Central memory CD8-positive, alpha-beta T cell (primary cell): ENCODE measurements around the gene OSTF1.

Experiments
- ATAC-seq: fragments of 150-1000 bp; cut with Tn5 transposase; replicated peaks from 2 replicates; pipeline ENCODE4 v1.10.0; 2022; ENCODE audit warnings: mild to moderate bottlenecking, moderate FRiP score, moderate number of reproducible peaks; ENCODE audit not compliant: poor library complexity, severe bottlenecking; ENCODE audit errors: extremely low read depth
- DNase-seq, 2 donors: peaks; one replicate each; pipeline ENCODE4 v3.0.0; 2021; ENCODE audit warnings: low spot score in 2 of 2
- H3K27ac Mint-ChIP-seq: one replicate; pipeline ENCODE4 v1.8.0; 2022; ENCODE audit warnings: low read depth, mild to moderate bottlenecking, moderate library complexity, mixed read lengths
- H3K27me3 Mint-ChIP-seq: one replicate; pipeline ENCODE4 v1.8.0; 2022; ENCODE audit warnings: mixed read lengths
- H3K36me3 Mint-ChIP-seq: one replicate; pipeline ENCODE4 v1.8.0; 2022; ENCODE audit warnings: mild to moderate bottlenecking, moderate library complexity, mixed read lengths; ENCODE audit not compliant: insufficient read depth
- H3K4me1 Mint-ChIP-seq: one replicate; pipeline ENCODE4 v1.8.0; 2022; ENCODE audit warnings: mixed read lengths
- H3K4me3 Mint-ChIP-seq: one replicate; pipeline ENCODE4 v1.8.0; 2022; ENCODE audit warnings: mild to moderate bottlenecking, moderate library complexity, mixed read lengths
- H3K9me3 Mint-ChIP-seq: one replicate; pipeline ENCODE4 v1.8.0; 2022; ENCODE audit warnings: mixed read lengths

OSTF1 gene

GRCh38 chr9:75089373-75089766, 1.1 kb downstream of the OSTF1 start:
- H3K27ac Mint-ChIP-seq = peak overlapping the region; percentile 95
- no peaks in the 10 kb centered on the region for H3K9me3 Mint-ChIP-seq
- H3K4me1 Mint-ChIP-seq = peaks cover 70% of the 10 kb centered on the region
- H3K27me3 Mint-ChIP-seq = no peaks in the 10 kb centered on the region
- peak overlapping the region; percentile 99 for H3K4me3 Mint-ChIP-seq
- H3K36me3 Mint-ChIP-seq = peaks cover 22% of the 10 kb centered on the region
- DNase-seq (no peak), ATAC-seq (no peak)

- Mint-ChIP-seq H3K27ac (peak overlapping the region; percentile 19), H3K4me1 (peaks cover 75% of the 10 kb centered on the region), H3K9me3 (no peaks in the 10 kb centered on the region), H3K27me3 (no peaks in the 10 kb centered on the region), H3K4me3 (peak overlapping the region; percentile 99), H3K36me3 (peaks cover 23% of the 10 kb centered on the region)
- no peak for ATAC-seq
- no peak for DNase-seq
Measured at GRCh38 chr9:75090579-75090978, 2.3 kb downstream of the OSTF1 start.

DNA sequence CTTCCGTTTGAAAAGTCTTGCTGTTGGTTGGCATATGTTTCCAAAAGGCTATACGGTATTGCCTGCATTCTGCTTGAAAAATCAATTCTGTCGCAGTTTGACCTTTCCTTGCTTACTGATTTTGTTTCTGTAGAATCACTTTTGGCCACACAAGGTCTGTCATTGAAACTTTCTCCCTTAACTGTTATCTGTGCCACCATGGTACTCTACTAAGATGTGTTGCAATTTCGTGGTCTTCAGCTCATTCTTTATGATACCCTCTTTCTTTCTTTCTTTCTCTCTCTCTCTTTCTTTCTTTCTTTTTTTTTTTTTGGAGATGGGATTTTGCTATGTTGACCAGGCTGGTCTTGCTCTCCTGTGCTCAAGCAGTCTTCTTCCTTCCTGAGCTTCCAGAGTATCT, 4.5 kb downstream of the OSTF1 start:
- Mint-ChIP-seq H3K27ac (peak overlapping the region; percentile 88), H3K9me3 (no peaks in the 10 kb centered on the region), H3K36me3 (peaks cover 15% of the 10 kb centered on the region), H3K4me1 (peaks cover 75% of the 10 kb centered on the region), H3K27me3 (no peaks in the 10 kb centered on the region), H3K4me3 (peak overlapping the region; percentile 46)
- DNase-seq = no peak
- ATAC-seq = no peak

DNA sequence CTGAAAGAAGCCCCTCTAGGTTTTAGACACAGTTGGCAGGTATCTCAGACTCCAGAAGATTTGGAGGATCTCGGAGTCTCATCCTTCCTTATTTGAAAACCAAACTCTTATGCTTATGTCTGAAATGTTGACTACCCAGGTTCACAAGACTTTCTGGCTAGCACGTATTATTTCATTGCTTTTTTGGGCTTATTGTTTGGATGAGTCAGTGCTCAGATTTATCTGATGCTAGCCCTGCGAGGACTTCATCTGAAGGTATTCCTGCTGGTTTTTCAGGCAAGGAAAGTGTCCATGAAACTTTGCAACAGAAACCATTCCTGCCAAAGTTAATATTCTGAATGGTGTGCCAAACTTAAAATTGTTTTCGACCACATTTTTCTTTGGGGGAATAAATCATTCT, 8.5 kb downstream of the OSTF1 start:
- Mint-ChIP-seq H3K9me3 (no peaks in the 10 kb centered on the region), H3K27ac (no peak overlapping the region), H3K27me3 (no peaks in the 10 kb centered on the region), H3K4me1 (peaks cover 70% of the 10 kb centered on the region), H3K36me3 (peaks cover 17% of the 10 kb centered on the region), H3K4me3 (no peak overlapping the region)
- DNase-seq (no peak), ATAC-seq (no peak)

DNA sequence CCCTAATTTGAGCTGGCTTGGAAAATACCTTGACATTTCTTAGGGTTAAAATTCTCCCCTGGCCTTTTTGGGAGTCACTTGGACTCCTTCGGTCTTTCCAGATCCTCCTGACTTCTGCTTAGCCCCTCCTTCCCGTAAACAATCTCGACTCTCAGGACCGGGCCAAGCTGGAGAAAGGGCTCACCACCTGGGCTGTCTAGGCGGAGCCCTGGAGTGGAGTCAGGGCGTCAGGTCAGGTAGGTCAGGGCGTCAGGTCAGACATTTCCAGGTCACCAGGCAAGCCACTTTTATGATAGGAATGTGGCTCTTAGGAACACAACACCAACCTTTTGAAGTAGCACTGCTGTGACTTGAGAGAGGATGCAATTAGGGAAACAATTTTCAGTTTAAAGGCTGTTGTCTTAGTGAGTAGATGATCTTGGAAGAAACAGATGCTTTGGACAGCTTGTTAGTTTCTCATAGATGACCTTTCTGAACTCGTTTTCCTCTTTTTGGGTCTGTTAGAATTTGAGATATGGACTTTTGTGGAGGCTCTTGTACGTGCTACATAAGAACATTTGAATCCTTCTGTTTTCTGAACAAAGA, 12.8 kb downstream of the OSTF1 start:
- Mint-ChIP-seq H3K9me3 (no peaks in the 10 kb centered on the region), H3K4me1 (peaks cover 68% of the 10 kb centered on the region), H3K36me3 (peaks cover 24% of the 10 kb centered on the region), H3K4me3 (no peak overlapping the region), H3K27me3 (no peaks in the 10 kb centered on the region), H3K27ac (peak overlapping the region; percentile 86)
- DNase-seq (no peak), ATAC-seq (no peak)

- no peaks in the 10 kb centered on the region for H3K9me3 Mint-ChIP-seq
- no peaks in the 10 kb centered on the region for H3K27me3 Mint-ChIP-seq
- DNase-seq (no peak), ATAC-seq (no peak)
- peak overlapping the region; percentile 86 for H3K27ac Mint-ChIP-seq
- peaks cover 62% of the 10 kb centered on the region for H3K4me1 Mint-ChIP-seq
- H3K4me3 Mint-ChIP-seq = no peak overlapping the region
- peaks cover 31% of the 10 kb centered on the region for H3K36me3 Mint-ChIP-seq
Measured at GRCh38 chr9:75102177-75102790, 14.0 kb downstream of the OSTF1 start.

GRCh38 chr9:75104607-75105006, 16.3 kb downstream of the OSTF1 start:
- H3K27me3 Mint-ChIP-seq = no peaks in the 10 kb centered on the region
- DNase-seq = no peak
- H3K4me3 Mint-ChIP-seq = peak overlapping the region; percentile 23
- H3K4me1 Mint-ChIP-seq = peaks cover 64% of the 10 kb centered on the region
- peak overlapping the region; percentile 19 for H3K27ac Mint-ChIP-seq
- peaks cover 26% of the 10 kb centered on the region for H3K36me3 Mint-ChIP-seq
- no peaks in the 10 kb centered on the region for H3K9me3 Mint-ChIP-seq
- no peak for ATAC-seq

GRCh38 chr9:75105019-75105540, 16.8 kb downstream of the OSTF1 start:
- Mint-ChIP-seq H3K4me1 (peaks cover 62% of the 10 kb centered on the region), H3K27ac (peak overlapping the region; percentile 19), H3K4me3 (peak overlapping the region; percentile 23)

DNA sequence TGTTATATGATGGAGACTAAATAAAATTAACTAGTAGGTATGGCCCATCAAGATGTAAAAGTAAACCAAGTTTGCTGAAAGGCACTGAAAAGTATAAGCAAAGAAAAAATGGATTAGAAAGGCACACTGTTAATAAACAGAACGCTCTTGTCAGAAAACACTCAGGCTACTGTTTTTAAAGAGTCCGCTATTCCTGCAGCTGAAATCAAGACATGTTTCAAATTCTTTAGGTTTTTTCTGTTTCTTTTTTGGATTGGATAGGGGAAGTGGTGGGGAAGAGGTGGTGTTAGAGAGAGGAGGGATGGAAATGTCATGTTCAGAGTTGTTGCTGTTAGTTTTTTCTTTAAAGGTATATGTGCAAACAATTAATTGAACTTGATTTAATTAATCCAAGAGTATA, 17.5 kb downstream of the OSTF1 start:
- ATAC-seq = no peak
- H3K4me3 Mint-ChIP-seq = no peak overlapping the region
- peaks cover 61% of the 10 kb centered on the region for H3K4me1 Mint-ChIP-seq
- H3K36me3 Mint-ChIP-seq = peaks cover 26% of the 10 kb centered on the region
- no peaks in the 10 kb centered on the region for H3K9me3 Mint-ChIP-seq
- H3K27me3 Mint-ChIP-seq = no peaks in the 10 kb centered on the region
- DNase-seq = no peak
- H3K27ac Mint-ChIP-seq = peak overlapping the region; percentile 19

More at GRCh38 chr9:75105019-75105540, 16.8 kb downstream of the OSTF1 start:
- Mint-ChIP-seq H3K36me3 (peaks cover 26% of the 10 kb centered on the region), H3K27me3 (no peaks in the 10 kb centered on the region), H3K9me3 (no peaks in the 10 kb centered on the region)
- DNase-seq (no peak), ATAC-seq (no peak)

- H3K4me3 Mint-ChIP-seq = no peak overlapping the region
- no peaks in the 10 kb centered on the region for H3K27me3 Mint-ChIP-seq
- H3K36me3 Mint-ChIP-seq = peaks cover 20% of the 10 kb centered on the region
- H3K27ac Mint-ChIP-seq = peak overlapping the region; percentile 57
- H3K4me1 Mint-ChIP-seq = peaks cover 56% of the 10 kb centered on the region
- no peak for ATAC-seq
- DNase-seq = no peak
- no peaks in the 10 kb centered on the region for H3K9me3 Mint-ChIP-seq
Measured at GRCh38 chr9:75106857-75107256, 18.5 kb downstream of the OSTF1 start.

DNA sequence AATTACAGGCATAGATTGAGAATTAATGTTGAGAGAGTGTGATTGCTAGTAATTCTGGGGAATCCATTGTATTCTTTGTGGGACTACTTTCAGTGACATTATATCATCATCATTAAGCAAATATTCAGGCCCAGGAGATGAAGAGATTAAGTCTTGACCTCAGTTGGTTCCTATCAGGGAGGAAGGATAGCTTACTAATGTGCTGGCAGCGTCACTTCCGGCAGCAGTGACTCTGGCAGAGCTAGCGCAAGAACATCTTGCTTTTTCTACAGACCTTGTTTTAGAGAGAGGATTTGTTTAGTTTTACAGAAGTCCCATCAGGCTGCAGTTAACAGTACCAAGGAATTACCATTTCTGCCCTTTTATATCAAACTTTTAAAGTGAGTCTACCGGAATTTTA, 20.3 kb downstream of the OSTF1 start:
- Mint-ChIP-seq H3K4me1 (peaks cover 56% of the 10 kb centered on the region), H3K4me3 (no peak overlapping the region), H3K27me3 (no peaks in the 10 kb centered on the region), H3K27ac (peak overlapping the region; percentile 38), H3K9me3 (no peaks in the 10 kb centered on the region), H3K36me3 (peaks cover 14% of the 10 kb centered on the region)
- no peak for ATAC-seq
- DNase-seq = no peak

GRCh38 chr9:75109210-75109839, 21.0 kb downstream of the OSTF1 start:
- Mint-ChIP-seq H3K4me3 (no peak overlapping the region), H3K4me1 (peaks cover 62% of the 10 kb centered on the region), H3K36me3 (peaks cover 14% of the 10 kb centered on the region), H3K9me3 (no peaks in the 10 kb centered on the region), H3K27me3 (no peaks in the 10 kb centered on the region), H3K27ac (peak overlapping the region; percentile 38)
- no peak for ATAC-seq
- no peak for DNase-seq
